HL-60 (cell line): ENCODE data around the gene GAP43.

Experiments
- DNase-seq, 2 experiments: peaks; one replicate each; pipeline ENCODE4 v3.0.0-alpha.2; 2010 to 2020; ENCODE audit warnings: low read depth in 1 of 2, low spot score in 1 of 2
- H3K27ac ChIP-seq: fragments of 250-450 bp; sonication (Bioruptor Pico); replicated peaks from 2 replicates; pipeline ENCODE4 v1.5.1; 2020; ENCODE audit warnings: mild to moderate bottlenecking, moderate library complexity
- H3K27me3 ChIP-seq: fragments of 250-450 bp; sonication (Bioruptor Pico); 2 replicates; pipeline ENCODE4 v1.5.1; 2021; ENCODE audit warnings: mild to moderate bottlenecking, moderate library complexity; ENCODE audit not compliant: insufficient read depth, poor library complexity, severe bottlenecking
- H3K4me3 ChIP-seq: replicated peaks from 2 replicates; pipeline ENCODE4 v1.5.1; 2011; ENCODE audit warnings: mild to moderate bottlenecking, control low read depth, low read length; ENCODE audit not compliant: insufficient read depth
- GABPA ChIP-seq: IDR thresholded peaks from 2 replicates; pipeline ENCODE4 v1.6.1; 2012; ENCODE audit warnings: low read depth
- POLR2AphosphoS5 ChIP-seq: IDR thresholded peaks from 2 replicates; pipeline ENCODE4 v1.6.1; 2012; ENCODE audit warnings: low read depth
- SPI1 ChIP-seq: IDR thresholded peaks from 2 replicates; pipeline ENCODE4 v1.6.1; 2012; ENCODE audit warnings: low read depth, mild to moderate bottlenecking, borderline replicate concordance
- TF ChIP-seq, protein P1 (sequence below): IDR thresholded peaks from 2 replicates; pipeline ENCODE4 v1.6.1; 2012; ENCODE audit warnings: low read depth; ENCODE audit not compliant: insufficient replicate concordance
- TF ChIP-seq, protein P2 (sequence below): IDR thresholded peaks from one replicate; pipeline ENCODE4 v1.5.1; 2011; ENCODE audit warnings: low read length, control low read depth, inconsistent platforms; ENCODE audit not compliant: insufficient read depth

The GAP43 gene

GRCh38 chr3:115667738-115668065 lies 44.4 kb downstream of the GAP43 start:
- no peak overlapping the region for H3K4me3 ChIP-seq
- no peak overlapping the region for H3K27ac ChIP-seq
- no peak for TF ChIP-seq POLR2AphosphoS5
- TF ChIP-seq, protein P1, sequence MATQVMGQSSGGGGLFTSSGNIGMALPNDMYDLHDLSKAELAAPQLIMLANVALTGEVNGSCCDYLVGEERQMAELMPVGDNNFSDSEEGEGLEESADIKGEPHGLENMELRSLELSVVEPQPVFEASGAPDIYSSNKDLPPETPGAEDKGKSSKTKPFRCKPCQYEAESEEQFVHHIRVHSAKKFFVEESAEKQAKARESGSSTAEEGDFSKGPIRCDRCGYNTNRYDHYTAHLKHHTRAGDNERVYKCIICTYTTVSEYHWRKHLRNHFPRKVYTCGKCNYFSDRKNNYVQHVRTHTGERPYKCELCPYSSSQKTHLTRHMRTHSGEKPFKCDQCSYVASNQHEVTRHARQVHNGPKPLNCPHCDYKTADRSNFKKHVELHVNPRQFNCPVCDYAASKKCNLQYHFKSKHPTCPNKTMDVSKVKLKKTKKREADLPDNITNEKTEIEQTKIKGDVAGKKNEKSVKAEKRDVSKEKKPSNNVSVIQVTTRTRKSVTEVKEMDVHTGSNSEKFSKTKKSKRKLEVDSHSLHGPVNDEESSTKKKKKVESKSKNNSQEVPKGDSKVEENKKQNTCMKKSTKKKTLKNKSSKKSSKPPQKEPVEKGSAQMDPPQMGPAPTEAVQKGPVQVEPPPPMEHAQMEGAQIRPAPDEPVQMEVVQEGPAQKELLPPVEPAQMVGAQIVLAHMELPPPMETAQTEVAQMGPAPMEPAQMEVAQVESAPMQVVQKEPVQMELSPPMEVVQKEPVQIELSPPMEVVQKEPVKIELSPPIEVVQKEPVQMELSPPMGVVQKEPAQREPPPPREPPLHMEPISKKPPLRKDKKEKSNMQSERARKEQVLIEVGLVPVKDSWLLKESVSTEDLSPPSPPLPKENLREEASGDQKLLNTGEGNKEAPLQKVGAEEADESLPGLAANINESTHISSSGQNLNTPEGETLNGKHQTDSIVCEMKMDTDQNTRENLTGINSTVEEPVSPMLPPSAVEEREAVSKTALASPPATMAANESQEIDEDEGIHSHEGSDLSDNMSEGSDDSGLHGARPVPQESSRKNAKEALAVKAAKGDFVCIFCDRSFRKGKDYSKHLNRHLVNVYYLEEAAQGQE, result no peak
- no peak for TF ChIP-seq GABPA
- TF ChIP-seq, protein P2, sequence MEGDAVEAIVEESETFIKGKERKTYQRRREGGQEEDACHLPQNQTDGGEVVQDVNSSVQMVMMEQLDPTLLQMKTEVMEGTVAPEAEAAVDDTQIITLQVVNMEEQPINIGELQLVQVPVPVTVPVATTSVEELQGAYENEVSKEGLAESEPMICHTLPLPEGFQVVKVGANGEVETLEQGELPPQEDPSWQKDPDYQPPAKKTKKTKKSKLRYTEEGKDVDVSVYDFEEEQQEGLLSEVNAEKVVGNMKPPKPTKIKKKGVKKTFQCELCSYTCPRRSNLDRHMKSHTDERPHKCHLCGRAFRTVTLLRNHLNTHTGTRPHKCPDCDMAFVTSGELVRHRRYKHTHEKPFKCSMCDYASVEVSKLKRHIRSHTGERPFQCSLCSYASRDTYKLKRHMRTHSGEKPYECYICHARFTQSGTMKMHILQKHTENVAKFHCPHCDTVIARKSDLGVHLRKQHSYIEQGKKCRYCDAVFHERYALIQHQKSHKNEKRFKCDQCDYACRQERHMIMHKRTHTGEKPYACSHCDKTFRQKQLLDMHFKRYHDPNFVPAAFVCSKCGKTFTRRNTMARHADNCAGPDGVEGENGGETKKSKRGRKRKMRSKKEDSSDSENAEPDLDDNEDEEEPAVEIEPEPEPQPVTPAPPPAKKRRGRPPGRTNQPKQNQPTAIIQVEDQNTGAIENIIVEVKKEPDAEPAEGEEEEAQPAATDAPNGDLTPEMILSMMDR, result no peak
- TF ChIP-seq SPI1, result no peak
- DNase-seq, result no peak
- no peaks in the 10 kb centered on the region for H3K27me3 ChIP-seq

DNA sequence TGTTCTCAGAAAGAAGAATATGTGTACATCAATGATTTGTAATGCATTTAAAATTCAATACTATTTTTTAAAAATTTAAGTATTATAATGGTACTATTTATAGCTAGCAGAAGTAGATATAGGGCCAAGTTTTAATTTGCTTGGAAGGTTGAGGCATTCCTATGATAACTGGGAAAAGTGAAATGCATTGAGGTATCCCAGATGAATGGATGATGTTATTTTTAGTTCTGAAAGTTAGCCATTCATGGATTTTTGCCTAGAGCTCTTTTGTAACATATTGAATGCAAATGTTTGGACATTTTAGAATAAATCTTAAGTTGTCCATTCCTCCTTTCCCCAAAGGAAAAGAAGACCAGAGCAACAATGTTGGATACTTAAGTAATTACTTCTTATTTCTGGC lies 47.6 kb downstream of the GAP43 start:
- Histone ChIP-seq H3K27ac (no peak overlapping the region), H3K4me3 (no peak overlapping the region), H3K27me3 (no peaks in the 10 kb centered on the region)
- DNase-seq, result no peak
- TF ChIP-seq, protein P2, result no peak
- TF ChIP-seq, protein P1, result no peak
- TF ChIP-seq GABPA (no peak), SPI1 (no peak), POLR2AphosphoS5 (no peak)

DNA sequence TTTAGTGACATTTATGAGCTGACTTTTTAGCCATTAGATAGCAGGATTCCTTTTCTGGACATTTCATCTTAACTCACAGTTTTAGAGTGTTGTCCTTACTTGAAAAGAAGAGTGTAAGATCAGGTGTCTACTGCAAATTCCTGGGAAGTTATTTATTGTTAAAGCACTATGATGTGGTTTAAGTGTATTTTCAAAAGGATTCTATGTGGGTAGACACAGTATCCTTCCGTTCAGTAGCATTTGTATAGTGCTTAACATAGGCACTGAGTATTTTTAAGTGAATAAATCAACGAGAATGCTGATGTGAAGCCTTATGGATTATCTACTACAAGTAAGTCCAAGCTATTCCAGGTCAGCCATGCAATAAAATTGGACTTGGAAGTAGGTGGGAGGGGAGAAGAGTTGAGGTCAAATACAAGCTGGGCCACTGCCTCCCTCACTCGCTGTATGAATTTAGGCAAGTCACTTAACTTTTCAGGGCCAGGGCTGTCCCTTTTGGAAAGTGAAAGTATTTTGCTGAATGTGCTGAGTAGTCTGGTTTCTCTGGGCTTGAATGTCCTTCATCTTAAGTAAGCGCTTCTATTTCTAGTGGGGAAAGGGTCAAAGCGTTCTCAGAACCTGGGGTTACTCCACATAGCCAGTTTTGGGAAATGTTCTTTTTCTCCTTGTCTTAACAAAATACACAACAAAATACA lies 48.6 kb downstream of the GAP43 start:
- H3K4me3 ChIP-seq, result no peak overlapping the region
- no peaks in the 10 kb centered on the region for H3K27me3 ChIP-seq
- TF ChIP-seq POLR2AphosphoS5 (no peak), SPI1 (no peak), GABPA (no peak)
- TF ChIP-seq, protein P2, result no peak
- TF ChIP-seq, protein P1, result no peak
- H3K27ac ChIP-seq, result no peak overlapping the region
- DNase-seq, result no peak
